ENCODE results near the gene SPATA13. TPM values are rescaled to one million over a fixed set of nuclear protein-coding genes. Genes with fewer than 3 reads are reported as not detected.

The SPATA13 gene
- total and polyA plus RNA-seq, 2 donors (not counting 3 experiments of a cell fraction or from before 2014, with no cell fraction given): 6.6 to 12.9 TPM

DNA sequence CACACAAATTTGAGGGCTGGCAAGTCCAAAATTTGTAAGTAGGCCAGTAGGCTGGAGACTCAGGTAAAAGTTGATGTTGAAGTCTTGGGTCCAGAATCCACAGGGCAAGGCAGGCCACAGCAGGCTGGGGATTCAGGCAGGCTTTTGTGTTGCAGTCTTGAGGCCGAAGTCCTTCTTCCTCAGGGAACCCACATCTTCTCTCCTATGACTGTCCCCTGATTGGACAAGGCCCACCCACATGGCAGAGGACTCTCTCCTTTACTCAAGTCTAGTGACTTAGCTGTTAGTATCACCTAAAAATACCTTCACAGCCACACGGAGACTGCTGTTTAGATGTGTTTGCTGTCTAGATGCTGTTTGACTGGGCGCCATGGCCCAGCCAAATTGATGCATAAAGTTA is 9.9 kb upstream of the SPATA13 start:
- H2AFZ ChIP-seq (ENCODE audit: low read depth, low read length): no peak overlapping the region
- no peak for DNase-seq (ENCODE audit: low read depth, low spot score)
- no peaks in the 10 kb centered on the region for H3K79me2 ChIP-seq (ENCODE audit: control insufficient read depth, insufficient read depth, low read length)
- no peak overlapping the region for H3K27ac ChIP-seq (ENCODE audit: insufficient read depth, low read depth, low read length)
- no TSS peak for BruUV-seq (replicated peaks)
- ChIA-PET POLR2A (no interaction called here), CTCF (interaction anchor here (1.3 to 2.1 kb wide), 2 partner anchors 10 to 11 kb away, joined by 3 to 7 read pairs; partner anchors contain the start of gene SPATA13)
- no peak overlapping the region for H3K4me3 ChIP-seq (replicated peaks in 1 of 3; ENCODE audit: insufficient read depth in 1 of 3, low read depth in 1 of 3, low read length in 3 of 3)
- H3K9me1 ChIP-seq (replicated peaks; ENCODE audit: control insufficient read depth, extremely low read depth, insufficient read depth, low read length): no peaks in the 10 kb centered on the region
- H3K4me2 ChIP-seq (ENCODE audit: insufficient read depth, low read length): no peak overlapping the region
- no peak for FAIRE-seq
- H3K36me3 ChIP-seq (ENCODE audit: control insufficient read depth in 2 of 2, extremely low read depth in 1 of 2, insufficient read depth in 2 of 2, low read length in 2 of 2): no peaks in the 10 kb centered on the region
- no peaks in the 10 kb centered on the region for H4K20me1 ChIP-seq (replicated peaks; ENCODE audit: control insufficient read depth, extremely low read depth, insufficient read depth, low read length)
- intact Hi-C loops (cut with micrococcal nuclease) (no loop called here), dilution Hi-C loops (cut with MboI; ENCODE audit: extremely low pct_ligation_motif_present, low sequenced_read_pairs) (no loop called here)
- peaks cover 17% of the 10 kb centered on the region for H3K4me1 ChIP-seq (ENCODE audit: control insufficient read depth, extremely low read depth, insufficient read depth, low read length)
- no peaks in the 10 kb centered on the region for H3K9me3 ChIP-seq (replicated peaks; ENCODE audit: control insufficient read depth, insufficient read depth, low read length)
- TF ChIP-seq CTCF (IDR thresholded peaks at IDR 0.05; ENCODE audit: extremely low read depth in 1 of 2, insufficient read depth in 1 of 2, low read depth in 1 of 2, low read length in 2 of 2) (no peak), FOS (IDR thresholded peaks at IDR 0.05; ENCODE audit: borderline replicate concordance, insufficient read depth, low read length) (no peak), MYC (IDR thresholded peaks at IDR 0.05; ENCODE audit: low read depth, low read length) (no peak), JUN (IDR thresholded peaks at IDR 0.05; ENCODE audit: borderline replicate concordance, insufficient read depth, insufficient read length, low read depth) (no peak), GATA2 (IDR thresholded peaks at IDR 0.05; ENCODE audit: insufficient read depth, insufficient read length, low read depth, low read length) (no peak), EZH2 (IDR thresholded peaks at IDR 0.05; ENCODE audit: borderline replicate concordance, low read depth, low read length, severe bottlenecking) (no peak), POLR2AphosphoS5 (IDR thresholded peaks at IDR 0.05; ENCODE audit: insufficient read depth, low read depth, low read length) (no peak), POLR2A (IDR thresholded peaks at IDR 0.05; ENCODE audit: low read depth, low read length) (no peak)
- TF ChIP-seq, protein P1, sequence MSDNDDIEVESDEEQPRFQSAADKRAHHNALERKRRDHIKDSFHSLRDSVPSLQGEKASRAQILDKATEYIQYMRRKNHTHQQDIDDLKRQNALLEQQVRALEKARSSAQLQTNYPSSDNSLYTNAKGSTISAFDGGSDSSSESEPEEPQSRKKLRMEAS (IDR thresholded peaks at IDR 0.05; ENCODE audit: insufficient read depth, insufficient read length): no peak
- no peaks in the 10 kb centered on the region for H3K27me3 ChIP-seq (ENCODE audit: control insufficient read depth in 2 of 2, insufficient read depth in 2 of 2, low read length in 2 of 2)
- H3K9ac ChIP-seq (replicated peaks; ENCODE audit: extremely low read depth, insufficient read depth, low read length): no peak overlapping the region

Data from endothelial cell of umbilical vein (primary cell).